Activated B cell treated with CpG ODN at 0.5 μM for 24 hours (primary cell): ENCODE results near the gene SUCLG2. TPM values are rescaled to one million over a fixed set of nuclear protein-coding genes. Genes with fewer than 3 reads are reported as not detected.

Source experiments
- ATAC-seq: fragments of 200-7000 bp; cut with Tn5 transposase; one replicate; pipeline ENCODE4 v1.10.0; 2021; ENCODE audit warnings: low read depth, mild to moderate bottlenecking, moderate library complexity
- CTCF ChIA-PET: fragments of 350-600 bp; sonication (Branson Sonifier 250); formaldehyde crosslinking; loops from one replicate; lab custom pipeline; 2021; ENCODE audit warnings: antibody characterized with exemption; lab: Charles Lee
- POLR2A ChIA-PET: fragments of 350-600 bp; sonication (Branson Sonifier 250); formaldehyde crosslinking; loops from one replicate; lab custom pipeline; 2021; ENCODE audit warnings: antibody characterized with exemption; lab: Charles Lee
- DNase-seq: peaks from one replicate; pipeline ENCODE4 v3.0.0; 2022
- H3K27ac Mint-ChIP-seq: one replicate; pipeline ENCODE4 v1.8.0; 2020; ENCODE audit warnings: mixed read lengths
- H3K27me3 Mint-ChIP-seq: one replicate; pipeline ENCODE4 v1.8.0; 2021; ENCODE audit warnings: mixed read lengths
- H3K36me3 Mint-ChIP-seq: one replicate; pipeline ENCODE4 v1.8.0; 2021; ENCODE audit warnings: low read depth, mixed read lengths
- H3K4me1 Mint-ChIP-seq: one replicate; pipeline ENCODE4 v1.8.0; 2021; ENCODE audit warnings: mixed read lengths
- H3K4me3 Mint-ChIP-seq: one replicate; pipeline ENCODE4 v1.8.0; 2020; ENCODE audit warnings: mild to moderate bottlenecking, mixed read lengths
- H3K9me3 Mint-ChIP-seq: one replicate; pipeline ENCODE4 v1.8.0; 2020; ENCODE audit warnings: mixed read lengths
- intact Hi-C: fragments of 100-400 bp; cut with micrococcal nuclease; formaldehyde crosslinking; loops from one replicate; pipeline ENCODE4 v1.15.1; 2024
- total RNA-seq: library from RNA; stranded (reverse); gene quantifications from 2 replicates; pipeline ENCODE4 v1.2.3, GENCODE V29; 2022
- TF ChIP-seq, protein P1 (sequence below): fragments of 200-600 bp; IDR thresholded peaks from one replicate; pipeline ENCODE4 v1.8.0; 2022; ENCODE audit warnings: antibody characterized with exemption, mild to moderate bottlenecking

SUCLG2 gene
- total RNA-seq, 1 donor from 2014 or later = 40.8 TPM

DNA sequence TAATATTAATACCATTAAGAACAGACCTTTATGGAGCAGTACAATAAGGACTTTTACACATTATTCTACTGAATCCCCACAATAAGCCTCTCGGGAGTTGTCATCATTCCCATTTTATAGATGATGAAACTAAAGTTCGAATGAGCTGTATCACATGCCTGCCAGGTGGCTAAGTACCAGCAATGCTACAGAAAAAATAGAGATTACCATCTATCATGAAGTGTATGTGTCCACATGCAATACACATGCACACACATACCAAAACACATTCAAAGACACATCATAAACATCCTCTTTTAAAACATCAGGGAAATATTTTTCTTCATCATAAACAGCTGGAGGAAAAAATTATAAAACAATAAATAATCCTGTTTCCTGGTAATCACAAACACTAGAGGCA lies 136.6 kb downstream of the SUCLG2 start:
- DNase-seq (no peak), ATAC-seq (no peak)
- TF ChIP-seq, protein P1, sequence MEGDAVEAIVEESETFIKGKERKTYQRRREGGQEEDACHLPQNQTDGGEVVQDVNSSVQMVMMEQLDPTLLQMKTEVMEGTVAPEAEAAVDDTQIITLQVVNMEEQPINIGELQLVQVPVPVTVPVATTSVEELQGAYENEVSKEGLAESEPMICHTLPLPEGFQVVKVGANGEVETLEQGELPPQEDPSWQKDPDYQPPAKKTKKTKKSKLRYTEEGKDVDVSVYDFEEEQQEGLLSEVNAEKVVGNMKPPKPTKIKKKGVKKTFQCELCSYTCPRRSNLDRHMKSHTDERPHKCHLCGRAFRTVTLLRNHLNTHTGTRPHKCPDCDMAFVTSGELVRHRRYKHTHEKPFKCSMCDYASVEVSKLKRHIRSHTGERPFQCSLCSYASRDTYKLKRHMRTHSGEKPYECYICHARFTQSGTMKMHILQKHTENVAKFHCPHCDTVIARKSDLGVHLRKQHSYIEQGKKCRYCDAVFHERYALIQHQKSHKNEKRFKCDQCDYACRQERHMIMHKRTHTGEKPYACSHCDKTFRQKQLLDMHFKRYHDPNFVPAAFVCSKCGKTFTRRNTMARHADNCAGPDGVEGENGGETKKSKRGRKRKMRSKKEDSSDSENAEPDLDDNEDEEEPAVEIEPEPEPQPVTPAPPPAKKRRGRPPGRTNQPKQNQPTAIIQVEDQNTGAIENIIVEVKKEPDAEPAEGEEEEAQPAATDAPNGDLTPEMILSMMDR = no peak
- Mint-ChIP-seq H3K36me3 (peaks cover 74% of the 10 kb centered on the region), H3K4me1 (peaks cover 11% of the 10 kb centered on the region), H3K27ac (no peak overlapping the region), H3K9me3 (no peaks in the 10 kb centered on the region), H3K27me3 (no peaks in the 10 kb centered on the region), H3K4me3 (no peak overlapping the region)
- intact Hi-C loops = no loop called here
- CTCF ChIA-PET = no interaction called here
- POLR2A ChIA-PET = no interaction called here

DNA sequence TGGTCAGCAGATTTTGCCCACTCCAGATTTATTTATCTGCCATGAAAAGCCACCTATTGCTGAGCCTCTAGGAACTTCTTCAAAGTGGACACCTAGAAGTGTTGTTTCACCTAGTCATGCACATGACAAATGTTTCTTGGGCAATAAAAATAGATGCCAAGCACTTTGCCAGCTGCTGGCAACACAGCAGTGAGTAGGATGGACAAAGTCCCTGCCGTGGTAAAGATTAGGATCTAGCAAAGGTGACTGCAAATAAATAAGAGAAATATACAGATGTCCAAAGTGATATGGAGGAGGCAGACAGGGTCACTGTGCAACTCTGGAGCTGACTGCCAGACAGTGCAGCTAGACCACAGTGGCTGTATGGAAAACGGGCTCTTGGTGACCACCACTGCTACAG lies 137.9 kb downstream of the SUCLG2 start:
- Mint-ChIP-seq H3K27ac (no peak overlapping the region), H3K36me3 (peaks cover 73% of the 10 kb centered on the region), H3K27me3 (no peaks in the 10 kb centered on the region), H3K4me1 (peaks cover 4% of the 10 kb centered on the region), H3K4me3 (no peak overlapping the region), H3K9me3 (no peaks in the 10 kb centered on the region)
- ATAC-seq (no peak), DNase-seq (no peak)
- POLR2A ChIA-PET = no interaction called here
- CTCF ChIA-PET = no interaction called here
- TF ChIP-seq, protein P1 = no peak
- intact Hi-C loops = no loop called here

DNA sequence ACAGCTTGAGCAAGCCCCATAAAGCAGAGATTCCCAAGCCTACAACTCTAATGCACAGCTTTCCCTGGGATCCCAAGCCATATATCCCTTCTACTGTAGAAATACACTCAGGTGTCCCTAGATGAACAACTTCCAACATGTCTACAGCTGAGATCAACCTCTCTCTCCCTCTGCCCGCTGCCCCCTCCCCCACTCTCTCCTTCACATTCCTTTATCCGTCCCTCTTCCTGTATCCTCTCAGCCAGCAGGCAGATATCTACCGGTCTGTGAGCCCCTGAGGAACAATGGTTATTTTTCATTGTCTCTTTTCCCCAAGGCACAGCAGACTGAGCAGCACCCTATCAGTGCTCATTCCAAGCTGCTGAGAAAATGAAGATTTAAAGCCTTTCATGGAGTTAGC lies 138.6 kb downstream of the SUCLG2 start:
- POLR2A ChIA-PET = no interaction called here
- intact Hi-C loops = no loop called here
- no peaks in the 10 kb centered on the region for H3K9me3 Mint-ChIP-seq

DNA sequence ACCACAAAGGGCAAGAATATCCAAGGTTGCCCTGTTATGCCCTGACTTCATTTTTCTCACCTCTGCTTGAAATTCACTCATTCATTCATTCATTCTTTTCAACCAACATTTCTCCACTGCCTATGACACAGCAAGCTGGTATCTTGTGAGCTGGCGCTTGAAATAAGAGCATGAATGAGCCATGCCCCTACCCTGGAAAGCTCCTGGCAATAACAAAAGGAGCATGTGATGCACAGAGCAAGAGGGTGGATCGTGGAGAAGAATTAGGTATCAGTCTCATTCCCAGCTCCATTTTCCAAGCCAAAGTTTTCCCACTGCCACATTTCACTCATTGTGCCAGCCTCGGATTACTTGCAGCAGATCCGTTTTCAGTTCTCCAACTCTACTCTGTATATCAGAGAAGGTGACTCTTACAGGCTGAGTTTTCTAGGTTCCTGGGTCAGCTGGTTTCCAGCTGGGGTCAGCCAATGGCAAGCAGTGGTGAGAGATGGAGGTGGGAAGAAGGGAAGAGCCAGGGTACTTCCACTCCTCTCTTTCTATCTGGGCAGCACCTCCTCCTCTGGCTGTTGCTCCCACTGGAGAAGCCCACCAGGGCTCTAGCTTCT lies 144.8 kb downstream of the SUCLG2 start:
- H3K27ac Mint-ChIP-seq = no peak overlapping the region
- no peak overlapping the region for H3K4me3 Mint-ChIP-seq
- no peaks in the 10 kb centered on the region for H3K4me1 Mint-ChIP-seq
- no peak for DNase-seq
- intact Hi-C loops = no loop called here
- ChIA-PET CTCF (no interaction called here), POLR2A (no interaction called here)
- TF ChIP-seq, protein P1 = no peak
- peaks cover 58% of the 10 kb centered on the region for H3K36me3 Mint-ChIP-seq
- H3K9me3 Mint-ChIP-seq = no peaks in the 10 kb centered on the region
- no peak for ATAC-seq
- H3K27me3 Mint-ChIP-seq = no peaks in the 10 kb centered on the region

More for the DNA sequence above, 138.6 kb downstream of the SUCLG2 start:
- CTCF ChIA-PET = no interaction called here
- ATAC-seq = no peak
- Mint-ChIP-seq H3K27ac (no peak overlapping the region), H3K4me1 (no peaks in the 10 kb centered on the region), H3K27me3 (no peaks in the 10 kb centered on the region), H3K36me3 (peaks cover 71% of the 10 kb centered on the region), H3K4me3 (no peak overlapping the region)
- TF ChIP-seq, protein P1 = no peak
- DNase-seq = no peak

DNA sequence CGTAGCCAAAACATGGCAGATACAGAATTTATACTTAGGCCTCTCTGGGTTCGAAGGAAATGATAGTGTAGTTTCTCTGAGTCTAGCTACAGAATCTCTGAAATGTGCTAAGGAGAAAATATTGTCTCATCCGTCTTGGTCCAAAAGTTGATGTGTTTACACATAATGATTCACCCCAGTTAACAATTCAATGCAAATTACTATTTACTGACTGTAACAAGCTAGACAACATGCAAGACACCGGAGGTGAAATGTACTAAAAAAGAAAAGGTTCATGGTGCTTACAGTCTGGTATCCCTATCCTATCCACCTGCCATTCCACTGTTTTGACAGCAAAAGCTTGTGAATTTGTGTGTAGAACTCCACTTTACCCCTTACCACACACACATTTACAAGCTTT lies 146.8 kb downstream of the SUCLG2 start:
- TF ChIP-seq, protein P1 = no peak
- intact Hi-C loops = no loop called here
- DNase-seq = no peak
- ATAC-seq = no peak
- Mint-ChIP-seq H3K27me3 (no peaks in the 10 kb centered on the region), H3K36me3 (peaks cover 57% of the 10 kb centered on the region), H3K27ac (no peak overlapping the region), H3K4me1 (no peaks in the 10 kb centered on the region), H3K4me3 (no peak overlapping the region), H3K9me3 (no peaks in the 10 kb centered on the region)
- ChIA-PET CTCF (interaction anchor here (1.3 kb wide), 1 partner anchor 127 kb away, joined by 3 read pairs; no protein-coding TSS in a partner anchor), POLR2A (interaction anchor here (0.7 kb wide), 1 partner anchor 1862 kb away, joined by 3 read pairs; no protein-coding TSS in a partner anchor)
